ENCODE measurements around the gene ZNF497.
"Not testable (repeated sequence)": the region's sequence is repeated elsewhere in the genome, so short reads cannot be mapped to it uniquely, and the experiment has no call there.

Gene ZNF497

GRCh38 chr19:58393725-58394033, 31.1 kb upstream of the ZNF497 start:
- DNase-seq = no peak

DNA sequence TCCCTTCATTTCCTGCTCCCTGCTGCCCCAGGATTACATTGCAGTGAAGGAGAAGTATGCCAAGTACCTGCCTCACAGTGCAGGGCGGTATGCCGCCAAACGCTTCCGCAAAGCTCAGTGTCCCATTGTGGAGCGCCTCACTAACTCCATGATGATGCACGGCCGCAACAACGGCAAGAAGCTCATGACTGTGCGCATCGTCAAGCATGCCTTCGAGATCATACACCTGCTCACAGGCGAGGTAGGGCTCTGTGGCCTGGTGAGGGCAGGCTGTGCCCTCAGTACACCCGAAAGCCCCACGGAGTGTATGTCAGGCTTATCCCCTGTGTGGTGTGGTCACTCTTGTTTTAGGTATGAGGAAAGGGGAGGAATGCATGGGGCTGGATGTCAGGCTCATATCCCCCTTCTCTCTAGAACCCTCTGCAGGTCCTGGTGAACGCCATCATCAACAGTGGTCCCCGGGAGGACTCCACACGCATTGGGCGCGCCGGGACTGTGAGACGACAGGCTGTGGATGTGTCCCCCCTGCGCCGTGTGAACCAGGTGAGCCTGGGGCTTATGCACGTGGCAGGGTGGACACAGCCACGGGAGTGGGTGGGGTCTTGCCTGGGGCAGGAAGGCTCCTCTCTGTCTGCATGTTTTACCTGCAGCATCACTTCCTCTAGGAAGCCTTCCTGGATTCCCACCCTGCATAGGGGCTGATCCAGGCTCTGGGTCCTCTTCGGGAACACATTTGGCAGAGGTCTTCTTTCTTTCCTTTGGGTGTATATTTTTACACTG, 30.6 kb upstream of the ZNF497 start:
- peak in 1 of 3 donors; percentile 17 for DNase-seq

- DNase-seq = no peak
Measured at GRCh38 chr19:58388175-58388526, 25.6 kb upstream of the ZNF497 start.

- DNase-seq = peak in 1 of 3 donors; percentile 15
Measured at GRCh38 chr19:58387338-58388174, 25.0 kb upstream of the ZNF497 start.

DNA sequence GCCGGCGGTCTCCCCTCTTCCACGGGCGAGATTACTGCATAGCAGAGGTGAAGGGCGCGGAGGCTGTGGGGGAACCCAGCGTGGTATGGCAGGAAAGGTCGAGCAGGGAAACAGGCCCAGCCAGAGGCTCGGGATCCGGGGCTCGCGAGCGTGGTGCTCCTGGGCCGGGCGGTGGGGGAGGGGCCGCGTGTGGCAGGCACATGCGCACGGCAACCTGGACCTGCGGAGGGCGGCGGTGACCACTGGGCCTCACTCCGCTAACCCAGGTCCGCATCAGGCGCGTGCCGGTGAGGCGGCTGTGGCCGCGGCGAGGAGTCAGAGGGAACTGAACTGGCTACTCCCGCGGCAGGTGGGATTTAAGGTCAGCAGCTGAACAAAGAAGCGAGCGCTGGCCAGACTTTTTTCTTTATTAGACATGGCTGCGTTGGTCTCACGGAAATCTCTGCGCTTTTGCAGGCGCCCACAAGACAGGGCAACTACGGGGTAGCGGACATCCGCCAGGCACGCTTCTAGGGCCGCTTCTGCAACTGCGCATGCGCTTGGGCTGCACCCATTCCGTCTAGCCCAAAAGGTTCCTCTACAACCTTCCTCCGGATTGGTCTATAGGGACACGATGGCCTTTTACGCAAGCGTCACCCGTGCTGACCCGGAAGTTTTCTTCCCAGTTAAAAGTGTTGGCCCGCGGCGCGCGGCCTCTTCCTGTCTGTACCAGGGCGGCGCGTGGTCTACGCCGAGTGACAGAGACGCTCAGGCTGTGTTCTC, 24.2 kb upstream of the ZNF497 start, which contains the start of gene RPS5:
Gene RPS5 (plus strand): TSS at position 694 of the 762 bp plus-strand sequence. CDS start 869 bp downstream, outside the sequence.
- peak; percentile 97 to 100 (median 99) for DNase-seq

GRCh38 chr19:58385891-58386575, 23.5 kb upstream of the ZNF497 start:
- DNase-seq = no peak

DNA sequence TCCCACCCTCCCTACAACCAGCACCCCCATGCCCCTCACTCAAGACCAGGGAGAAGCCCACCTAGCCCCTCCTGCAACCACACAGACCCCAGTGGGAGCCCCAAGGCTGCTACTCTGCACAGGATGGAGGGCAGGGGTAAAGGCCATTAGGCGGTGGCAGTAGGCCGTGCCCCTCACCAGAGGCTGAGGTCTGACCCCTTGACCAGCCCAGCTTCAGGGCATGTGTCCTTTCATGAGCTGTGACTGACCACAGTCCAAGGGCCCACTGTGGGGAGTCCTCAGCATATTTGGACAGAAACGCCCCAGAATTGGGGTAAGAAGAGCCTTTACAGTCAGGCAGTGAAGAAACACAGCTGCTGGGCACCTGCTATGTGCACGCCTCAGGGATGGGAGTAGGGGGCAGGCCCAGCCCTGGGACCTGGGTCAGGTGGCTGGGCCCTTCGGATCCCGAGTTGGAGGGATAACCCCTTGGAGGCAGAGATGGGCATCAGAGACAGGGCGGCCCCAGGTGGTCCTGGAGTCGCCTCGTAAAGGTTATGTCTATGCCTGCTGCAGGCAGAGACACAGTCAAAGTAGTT, 22.9 kb upstream of the ZNF497 start:
- DNase-seq = peak in 1 of 3 donors; percentile 3

- peak in 1 of 3 donors; percentile 14 for DNase-seq
Measured at GRCh38 chr19:58382997-58383603, 20.5 kb upstream of the ZNF497 start.

GRCh38 chr19:58381460-58382212, 19.1 kb upstream of the ZNF497 start:
- peak in 1 of 3 donors; percentile 10 for DNase-seq

DNA sequence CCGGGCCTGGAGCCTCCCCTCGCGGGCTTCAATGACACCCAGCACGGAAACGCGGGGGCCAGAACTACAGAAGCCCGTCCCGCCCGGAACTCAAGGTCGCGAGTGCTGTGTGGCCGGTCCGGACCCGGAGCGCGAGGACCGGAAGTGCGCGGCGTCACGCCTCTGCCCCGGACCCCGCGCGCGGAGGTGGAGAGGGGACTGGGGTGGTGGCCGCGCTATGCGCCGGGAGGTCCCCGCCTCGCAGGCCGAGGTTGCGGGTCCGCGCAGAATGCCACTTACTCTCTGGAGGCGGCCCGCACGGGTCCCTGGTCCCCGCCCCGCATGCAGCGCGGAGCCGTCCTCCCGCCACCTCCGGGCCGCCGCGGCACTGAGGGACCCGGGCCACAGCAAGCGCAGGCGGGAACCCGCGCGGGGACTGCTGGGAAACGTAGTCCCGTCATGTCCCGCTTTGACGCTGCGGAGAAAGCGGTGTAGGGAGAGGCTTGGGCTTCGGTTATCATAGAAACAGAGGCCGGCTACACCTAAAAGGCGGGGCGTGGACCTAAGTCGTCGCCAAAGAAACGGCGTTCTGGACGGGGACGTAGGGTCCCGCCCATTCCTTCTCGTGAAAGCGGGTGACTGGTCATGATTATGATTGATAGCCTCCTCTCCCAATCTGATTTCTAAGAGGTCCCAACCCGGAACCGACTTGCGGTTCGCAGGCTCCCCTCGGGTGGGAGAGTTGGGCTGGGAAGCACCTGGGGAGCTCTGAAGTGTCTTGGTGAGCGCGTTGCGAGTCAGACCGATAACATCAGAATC, 18.3 kb upstream of the ZNF497 start, which contains the start of gene ZNF837:
Gene ZNF837 (minus strand): TSS at position 369 of the 798 bp plus-strand sequence. CDS start 11,698 bp downstream, outside the sequence.
- peak; percentile 99 to 100 (median 100) for DNase-seq

DNA sequence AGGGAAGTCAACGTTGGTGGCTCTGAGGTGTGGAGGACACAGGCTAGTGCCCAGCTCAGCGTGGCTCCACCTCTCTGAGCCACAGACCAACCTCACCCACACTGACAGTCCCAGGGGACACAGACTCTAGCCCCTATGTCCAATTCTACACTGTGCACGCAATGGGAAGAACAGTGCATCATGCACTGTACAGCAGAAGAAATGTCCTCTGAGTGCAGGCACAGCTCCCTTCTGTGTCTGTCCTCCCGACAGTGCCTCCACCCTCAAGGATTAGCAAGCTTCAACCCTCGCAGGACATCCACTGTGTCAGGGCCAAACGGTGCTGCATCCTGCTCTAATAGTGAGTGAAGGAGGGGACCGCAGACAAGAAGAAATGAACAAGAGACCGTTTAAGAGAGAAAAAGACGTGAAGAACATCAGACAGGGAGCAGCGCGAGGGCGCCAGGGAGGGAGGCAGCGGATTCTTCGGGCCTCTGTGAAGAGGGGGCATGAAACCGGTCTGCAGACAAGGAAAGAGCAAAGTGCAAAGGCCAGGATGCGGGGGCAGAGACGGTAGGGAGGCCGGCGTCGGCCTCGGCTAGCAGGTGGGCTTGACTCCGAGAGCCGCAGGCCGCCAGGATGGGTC, 17.6 kb upstream of the ZNF497 start:
- no peak for DNase-seq

- no peak for DNase-seq
Measured at GRCh38 chr19:58379246-58379645, 16.7 kb upstream of the ZNF497 start.

- not testable (repeated sequence) for DNase-seq
Measured at GRCh38 chr19:58376724-58377123, 14.2 kb upstream of the ZNF497 start.

DNA sequence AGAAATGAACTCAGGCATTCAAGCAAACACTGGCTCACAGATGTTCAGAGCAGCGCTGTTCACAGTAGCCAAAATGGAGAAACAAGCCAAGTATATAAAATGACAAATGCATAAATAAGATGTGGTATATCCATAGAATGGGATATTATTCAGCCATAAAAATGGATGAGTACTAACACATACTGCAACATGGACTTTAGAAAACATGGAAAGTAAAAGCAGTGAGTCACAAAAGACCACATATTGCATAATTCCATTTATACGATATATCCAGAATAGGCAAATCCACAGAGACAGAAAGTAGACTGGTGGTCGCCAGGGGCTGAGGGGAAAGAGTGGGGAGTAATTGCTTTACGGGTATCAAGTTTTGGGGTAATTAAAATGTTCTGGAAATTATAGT, 11.6 kb upstream of the ZNF497 start:
- DNase-seq = peak in 2 of 3 donors; percentile 47 to 53

GRCh38 chr19:58372311-58373133, 10.0 kb upstream of the ZNF497 start:
- no peak for DNase-seq

GRCh38 chr19:58368561-58369360, 6.2 kb upstream of the ZNF497 start:
- DNase-seq = no peak

GRCh38 chr19:58367698-58368454, 5.3 kb upstream of the ZNF497 start:
- no peak for DNase-seq
